Measurements from ENCODE around the gene GOLGA1.
"Not testable (repeated sequence)": the region's sequence is repeated elsewhere in the genome, so short reads cannot be mapped to it uniquely, and the experiment has no call there.

The GOLGA1 gene

DNA sequence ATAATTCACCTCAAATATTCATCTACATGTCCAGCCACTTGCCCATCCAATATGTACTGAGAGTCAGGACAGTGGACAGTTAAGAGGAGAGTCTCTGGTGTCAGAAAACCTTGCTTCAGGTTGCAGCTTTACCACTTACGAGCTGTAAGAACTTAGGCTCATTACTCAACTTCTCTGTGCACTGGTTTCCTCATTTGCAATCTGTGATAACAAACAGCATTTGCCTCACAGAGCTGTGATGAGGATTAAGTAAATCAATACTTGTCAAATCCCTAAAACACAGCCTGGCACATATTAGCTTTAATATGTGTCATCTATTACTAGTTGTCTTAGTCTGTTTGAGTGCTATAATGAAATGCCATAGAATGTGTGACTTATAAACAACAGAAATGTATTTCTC lies 8.6 kb downstream of the GOLGA1 start:
- in situ Hi-C loops (cut with HindIII; ENCODE audit: low pct_ligation_motif_present, low sequenced_read_pairs): no loop called here
- Histone ChIP-seq H3K27me3 (replicated peaks) (no peaks in the 10 kb centered on the region), H3K36me3 (replicated peaks) (peaks cover 8% of the 10 kb centered on the region), H3K27ac (no peak overlapping the region), H3K4me3 (ENCODE audit: low read depth, low read length) (no peak overlapping the region)
- DNase-seq: no peak
- TF ChIP-seq, protein P1, sequence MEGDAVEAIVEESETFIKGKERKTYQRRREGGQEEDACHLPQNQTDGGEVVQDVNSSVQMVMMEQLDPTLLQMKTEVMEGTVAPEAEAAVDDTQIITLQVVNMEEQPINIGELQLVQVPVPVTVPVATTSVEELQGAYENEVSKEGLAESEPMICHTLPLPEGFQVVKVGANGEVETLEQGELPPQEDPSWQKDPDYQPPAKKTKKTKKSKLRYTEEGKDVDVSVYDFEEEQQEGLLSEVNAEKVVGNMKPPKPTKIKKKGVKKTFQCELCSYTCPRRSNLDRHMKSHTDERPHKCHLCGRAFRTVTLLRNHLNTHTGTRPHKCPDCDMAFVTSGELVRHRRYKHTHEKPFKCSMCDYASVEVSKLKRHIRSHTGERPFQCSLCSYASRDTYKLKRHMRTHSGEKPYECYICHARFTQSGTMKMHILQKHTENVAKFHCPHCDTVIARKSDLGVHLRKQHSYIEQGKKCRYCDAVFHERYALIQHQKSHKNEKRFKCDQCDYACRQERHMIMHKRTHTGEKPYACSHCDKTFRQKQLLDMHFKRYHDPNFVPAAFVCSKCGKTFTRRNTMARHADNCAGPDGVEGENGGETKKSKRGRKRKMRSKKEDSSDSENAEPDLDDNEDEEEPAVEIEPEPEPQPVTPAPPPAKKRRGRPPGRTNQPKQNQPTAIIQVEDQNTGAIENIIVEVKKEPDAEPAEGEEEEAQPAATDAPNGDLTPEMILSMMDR (IDR thresholded peaks at IDR 0.05; ENCODE audit: low read depth, low read length, missing control alignments): no peak

DNA sequence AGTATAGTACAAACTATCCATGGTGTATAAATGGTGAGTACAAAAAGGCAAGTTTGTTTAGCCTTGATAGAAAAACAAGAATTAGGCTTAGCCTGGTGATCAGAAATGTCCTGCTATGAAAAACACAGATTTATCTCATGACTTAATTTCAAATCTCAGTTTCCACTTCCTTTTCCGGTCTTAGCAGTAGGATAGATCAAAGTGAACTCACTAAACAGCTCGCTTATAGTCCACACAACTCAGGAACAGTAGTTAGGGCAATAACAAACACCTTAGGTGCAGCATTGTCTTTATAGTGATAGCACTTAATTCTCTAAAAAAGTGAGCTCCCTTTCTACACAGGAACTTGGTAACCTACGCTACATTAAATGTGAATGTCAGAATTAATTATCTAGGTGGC lies 11.4 kb downstream of the GOLGA1 start:
- H3K27me3 ChIP-seq (replicated peaks): no peaks in the 10 kb centered on the region
- H3K36me3 ChIP-seq (replicated peaks): peaks cover 12% of the 10 kb centered on the region
- in situ Hi-C loops (cut with HindIII; ENCODE audit: low pct_ligation_motif_present, low sequenced_read_pairs): no loop called here
- DNase-seq: no peak
- no peak overlapping the region for H3K4me3 ChIP-seq (ENCODE audit: low read depth, low read length)
- TF ChIP-seq, protein P1 (IDR thresholded peaks at IDR 0.05; ENCODE audit: low read depth, low read length, missing control alignments): no peak
- H3K27ac ChIP-seq: no peak overlapping the region

DNA sequence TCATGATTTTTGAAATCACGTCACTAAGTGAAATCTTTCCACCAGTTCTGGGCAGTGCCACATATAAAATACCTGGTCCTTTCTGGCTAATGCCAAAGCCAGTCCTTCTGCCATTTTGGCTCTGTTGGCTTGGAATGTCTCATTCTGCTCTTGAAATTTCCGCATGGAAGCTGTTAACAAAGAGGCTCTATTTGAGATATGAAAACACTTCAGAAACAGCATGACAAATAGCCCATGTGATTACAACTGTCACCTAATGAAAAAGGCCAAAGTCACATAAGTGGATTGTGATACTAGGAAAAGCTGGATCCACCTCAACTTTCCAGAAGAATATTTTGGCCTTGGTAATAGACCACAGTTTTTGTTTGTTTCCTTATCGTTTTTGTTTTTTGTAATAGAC lies 12.8 kb downstream of the GOLGA1 start:
- TF ChIP-seq, protein P1 (IDR thresholded peaks at IDR 0.05; ENCODE audit: low read depth, low read length, missing control alignments): no peak
- in situ Hi-C loops (cut with HindIII; ENCODE audit: low pct_ligation_motif_present, low sequenced_read_pairs): no loop called here
- no peak overlapping the region for H3K4me3 ChIP-seq (ENCODE audit: low read depth, low read length)
- no peak for DNase-seq
- peaks cover 12% of the 10 kb centered on the region for H3K36me3 ChIP-seq (replicated peaks)
- no peaks in the 10 kb centered on the region for H3K27me3 ChIP-seq (replicated peaks)
- H3K27ac ChIP-seq: no peak overlapping the region

DNA sequence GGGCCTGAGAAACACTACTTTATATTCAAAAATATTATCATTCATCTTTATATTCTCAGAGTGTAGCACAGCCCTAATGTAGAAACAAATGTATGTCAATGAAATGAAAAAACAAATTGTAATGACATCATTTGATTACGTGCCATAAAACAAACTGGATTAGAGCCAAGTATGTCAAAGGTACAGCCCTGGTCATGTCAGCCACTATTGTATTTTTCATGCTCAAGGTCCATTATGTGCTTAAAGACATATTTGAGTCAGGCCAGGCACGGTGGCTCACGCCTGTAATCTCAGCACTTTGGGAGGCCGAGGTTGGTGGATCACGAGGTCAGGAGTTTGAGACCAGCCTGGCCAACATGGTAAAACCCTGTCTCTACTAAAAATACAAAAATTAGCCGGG lies 20.5 kb downstream of the GOLGA1 start:
- H3K27me3 ChIP-seq (replicated peaks); H3K36me3 ChIP-seq (replicated peaks); H3K4me3 ChIP-seq (ENCODE audit: low read depth, low read length); DNase-seq; in situ Hi-C loops (cut with HindIII; ENCODE audit: low pct_ligation_motif_present, low sequenced_read_pairs); H3K27ac ChIP-seq: not testable (repeated sequence)

DNA sequence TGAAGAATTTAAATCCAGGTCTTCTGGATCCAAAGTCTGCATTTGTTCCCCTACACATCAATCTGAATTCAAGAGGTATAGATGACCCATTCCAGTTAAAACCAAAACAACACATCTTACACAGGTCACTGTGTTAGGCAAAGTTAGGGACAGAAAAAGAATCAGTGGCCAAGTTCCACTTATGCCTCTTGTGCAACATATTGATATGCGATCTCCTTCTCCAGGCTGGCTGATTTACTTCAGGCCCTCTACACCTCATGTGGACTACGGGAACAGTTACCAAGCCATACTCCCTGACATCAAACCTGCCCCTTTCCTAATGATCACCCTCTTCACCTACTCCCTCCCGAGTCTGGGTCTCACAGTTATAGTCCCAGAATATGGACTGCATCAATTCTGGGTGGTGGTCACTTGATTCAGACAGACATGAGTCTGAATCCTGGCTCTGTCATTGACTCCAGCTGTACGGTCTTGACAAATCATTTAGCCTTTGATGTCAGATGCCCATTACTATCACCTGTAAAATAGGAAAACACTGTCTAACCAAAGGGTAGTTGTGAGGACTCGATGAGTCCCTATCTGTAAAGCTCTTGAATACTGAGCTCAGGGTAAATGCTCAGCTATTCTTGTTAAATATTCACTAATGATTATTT lies 26.0 kb downstream of the GOLGA1 start:
- Histone ChIP-seq H3K27me3 (replicated peaks) (no peaks in the 10 kb centered on the region), H3K36me3 (replicated peaks) (peaks cover 23% of the 10 kb centered on the region), H3K4me3 (ENCODE audit: low read depth, low read length) (no peak overlapping the region), H3K27ac (no peak overlapping the region)
- in situ Hi-C loops (cut with HindIII; ENCODE audit: low pct_ligation_motif_present, low sequenced_read_pairs): no loop called here
- DNase-seq: no peak
- TF ChIP-seq, protein P1 (IDR thresholded peaks at IDR 0.05; ENCODE audit: low read depth, low read length, missing control alignments): no peak

DNA sequence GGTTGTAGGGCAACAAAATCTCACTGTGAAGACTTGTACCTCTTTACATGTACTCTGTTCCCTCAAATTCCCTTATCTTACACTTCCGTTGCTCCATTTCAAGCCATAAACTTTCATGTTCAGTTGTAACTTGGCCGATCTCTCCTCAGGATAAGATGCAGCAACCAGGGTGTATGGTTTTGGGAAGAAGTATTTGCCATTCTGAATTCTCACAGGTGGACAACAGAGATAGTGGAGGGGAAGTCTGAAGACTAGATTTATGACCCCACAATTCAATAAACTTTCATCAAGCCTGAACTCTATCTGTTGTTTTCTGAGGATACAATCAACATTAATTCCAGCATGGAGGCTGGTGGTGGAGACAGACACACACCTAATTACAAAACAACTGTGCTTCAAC lies 27.5 kb downstream of the GOLGA1 start:
- H3K27me3 ChIP-seq (replicated peaks): no peaks in the 10 kb centered on the region
- H3K27ac ChIP-seq: no peak overlapping the region
- in situ Hi-C loops (cut with HindIII; ENCODE audit: low pct_ligation_motif_present, low sequenced_read_pairs): no loop called here
- peaks cover 18% of the 10 kb centered on the region for H3K36me3 ChIP-seq (replicated peaks)
- TF ChIP-seq, protein P1 (IDR thresholded peaks at IDR 0.05; ENCODE audit: low read depth, low read length, missing control alignments): no peak
- no peak overlapping the region for H3K4me3 ChIP-seq (ENCODE audit: low read depth, low read length)
- no peak for DNase-seq

Measured in brain microvascular endothelial cell (primary cell).